ENCODE results near the gene RNF121. TPM values are rescaled to one million over a fixed set of nuclear protein-coding genes. Genes with fewer than 3 reads are reported as not detected.

Gene RNF121
- total and polyA plus RNA-seq, 4 donors, result 10.2 to 31.1 (median 14.2) TPM

- TF ChIP-seq CTCF (IDR thresholded peaks at IDR 0.05; ENCODE audit: low read depth, low read length, missing input control), result no peak
These were observed 645 bp downstream of the RNF121 start (continued) for GRCh38 chr11:71929491-71929890.

GRCh38 chr11:71930556-71931244, 1.9 kb downstream of the RNF121 start:
- H3K4me1 ChIP-seq (ENCODE audit: control insufficient read depth in 4 of 4, insufficient read depth in 4 of 4, low read length in 3 of 4), result peaks cover 6 to 37% (median 31%) of the 10 kb centered on the region in 4 donors
- H3K9ac ChIP-seq (ENCODE audit: low read depth in 1 of 2, low read length in 2 of 2), result no peak overlapping the region
- no peaks in the 10 kb centered on the region for H3K36me3 ChIP-seq (ENCODE audit: control insufficient read depth in 4 of 4, insufficient read depth in 3 of 4, low read depth in 1 of 4, low read length in 3 of 4)
- TF ChIP-seq MAX (IDR thresholded peaks at IDR 0.05) (no peak), HNF4G (IDR thresholded peaks at IDR 0.05) (no peak), NR2F2 (IDR thresholded peaks at IDR 0.05) (no peak), YY1 (IDR thresholded peaks at IDR 0.05) (no peak), TAF1 (conservative IDR thresholded peaks at IDR 0.05) (no peak), RXRA (IDR thresholded peaks at IDR 0.05) (no peak), GABPA (IDR thresholded peaks at IDR 0.05 in 1 of 2, conservative IDR thresholded peaks at IDR 0.05 in 1 of 2) (no peak), FOXA2 (IDR thresholded peaks at IDR 0.05) (no peak), JUND (IDR thresholded peaks at IDR 0.05) (no peak), EGR1 (IDR thresholded peaks at IDR 0.05; ENCODE audit: low read depth in 2 of 2) (no peak), RAD21 (IDR thresholded peaks at IDR 0.05) (no peak)
- H3K27me3 ChIP-seq (ENCODE audit: control insufficient read depth in 4 of 4, insufficient read depth in 4 of 4, low read length in 3 of 4), result no peaks in the 10 kb centered on the region
- H3K4me3 ChIP-seq (ENCODE audit: low read depth in 1 of 3, low read length in 3 of 3), result no peak overlapping the region
- 75% methylated on average over 11 of the region's 11 CpGs for WGBS
- no peak overlapping the region for H3K27ac ChIP-seq (ENCODE audit: low read depth in 1 of 2, low read length in 2 of 2)
- H3K9me3 ChIP-seq (ENCODE audit: control insufficient read depth in 4 of 4, low read length in 3 of 4), result no peaks in the 10 kb centered on the region
- no peak for DNase-seq (ENCODE audit: low spot score)

GRCh38 chr11:71931245-71931602, 2.4 kb downstream of the RNF121 start:
- 75% methylated on average over 2 of the region's 2 CpGs for WGBS
- TF ChIP-seq ATF3 (IDR thresholded peaks at IDR 0.05), result no peak
- no peak for TF ChIP-seq SP1 (IDR thresholded peaks at IDR 0.05)
- no peak for TF ChIP-seq RAD21 (IDR thresholded peaks at IDR 0.05)
- no peak for TF ChIP-seq MAX (IDR thresholded peaks at IDR 0.05)
- TF ChIP-seq FOXA1 (IDR thresholded peaks at IDR 0.05), result no peak
- no peak for TF ChIP-seq NR2F2 (IDR thresholded peaks at IDR 0.05)
- no peak for TF ChIP-seq FOXA2 (IDR thresholded peaks at IDR 0.05)
- no peak for TF ChIP-seq HNF4A (conservative IDR thresholded peaks at IDR 0.05)
- TF ChIP-seq JUND (IDR thresholded peaks at IDR 0.05), result no peak
- no peak for TF ChIP-seq GABPA (IDR thresholded peaks at IDR 0.05 in 1 of 2, conservative IDR thresholded peaks at IDR 0.05 in 1 of 2)
- no peak for TF ChIP-seq RXRA (IDR thresholded peaks at IDR 0.05)
- TF ChIP-seq REST (IDR thresholded peaks at IDR 0.05), result no peak
- TF ChIP-seq YY1 (IDR thresholded peaks at IDR 0.05), result no peak
- TF ChIP-seq ZBTB33 (IDR thresholded peaks at IDR 0.05), result no peak
- TF ChIP-seq EGR1 (IDR thresholded peaks at IDR 0.05; ENCODE audit: low read depth in 2 of 2), result no peak
- no peak for TF ChIP-seq TAF1 (conservative IDR thresholded peaks at IDR 0.05)
- TF ChIP-seq HNF4G (IDR thresholded peaks at IDR 0.05), result no peak
- peaks cover 6 to 40% (median 31%) of the 10 kb centered on the region in 4 donors for H3K4me1 ChIP-seq (ENCODE audit: control insufficient read depth in 4 of 4, insufficient read depth in 4 of 4, low read length in 3 of 4)

More at GRCh38 chr11:71931245-71931602, 2.4 kb downstream of the RNF121 start:
- no peak overlapping the region for H3K4me3 ChIP-seq (ENCODE audit: low read depth in 1 of 3, low read length in 3 of 3)
- no peak overlapping the region for H3K9ac ChIP-seq (ENCODE audit: low read depth in 1 of 2, low read length in 2 of 2)
- DNase-seq (ENCODE audit: low spot score), result no peak
- no peak overlapping the region for H3K27ac ChIP-seq (ENCODE audit: low read depth in 1 of 2, low read length in 2 of 2)
- H3K36me3 ChIP-seq (ENCODE audit: control insufficient read depth in 4 of 4, insufficient read depth in 3 of 4, low read depth in 1 of 4, low read length in 3 of 4), result no peaks in the 10 kb centered on the region
- no peaks in the 10 kb centered on the region for H3K9me3 ChIP-seq (ENCODE audit: control insufficient read depth in 4 of 4, low read length in 3 of 4)
- H3K27me3 ChIP-seq (ENCODE audit: control insufficient read depth in 4 of 4, insufficient read depth in 4 of 4, low read length in 3 of 4), result no peaks in the 10 kb centered on the region
